Activated naive CD4-positive, alpha-beta T cell treated with anti-CD3 and anti-CD28 coated beads, Interleukin-2, amount 50 U/mL, for 24 hours (primary cell): Measurements from ENCODE around the gene SHANK2.
"Not testable (repeated sequence)": the region's sequence is repeated elsewhere in the genome, so short reads cannot be mapped to it uniquely, and the experiment has no call there.

Source experiments
- H3K27ac Mint-ChIP-seq: one replicate; pipeline ENCODE4 v1.8.0; 2021; ENCODE audit warnings: mild to moderate bottlenecking, mixed read lengths
- H3K27me3 Mint-ChIP-seq: one replicate; pipeline ENCODE4 v1.8.0; 2021; ENCODE audit warnings: mixed read lengths
- H3K36me3 Mint-ChIP-seq: one replicate; pipeline ENCODE4 v1.8.0; 2021; ENCODE audit warnings: mixed read lengths
- H3K4me1 Mint-ChIP-seq: one replicate; pipeline ENCODE4 v1.8.0; 2021; ENCODE audit warnings: mixed read lengths
- H3K4me3 Mint-ChIP-seq: one replicate; pipeline ENCODE4 v1.8.0; 2021; ENCODE audit warnings: mild to moderate bottlenecking, mixed read lengths
- H3K9me3 Mint-ChIP-seq: one replicate; pipeline ENCODE4 v1.8.0; 2021; ENCODE audit warnings: mixed read lengths

SHANK2 gene

DNA sequence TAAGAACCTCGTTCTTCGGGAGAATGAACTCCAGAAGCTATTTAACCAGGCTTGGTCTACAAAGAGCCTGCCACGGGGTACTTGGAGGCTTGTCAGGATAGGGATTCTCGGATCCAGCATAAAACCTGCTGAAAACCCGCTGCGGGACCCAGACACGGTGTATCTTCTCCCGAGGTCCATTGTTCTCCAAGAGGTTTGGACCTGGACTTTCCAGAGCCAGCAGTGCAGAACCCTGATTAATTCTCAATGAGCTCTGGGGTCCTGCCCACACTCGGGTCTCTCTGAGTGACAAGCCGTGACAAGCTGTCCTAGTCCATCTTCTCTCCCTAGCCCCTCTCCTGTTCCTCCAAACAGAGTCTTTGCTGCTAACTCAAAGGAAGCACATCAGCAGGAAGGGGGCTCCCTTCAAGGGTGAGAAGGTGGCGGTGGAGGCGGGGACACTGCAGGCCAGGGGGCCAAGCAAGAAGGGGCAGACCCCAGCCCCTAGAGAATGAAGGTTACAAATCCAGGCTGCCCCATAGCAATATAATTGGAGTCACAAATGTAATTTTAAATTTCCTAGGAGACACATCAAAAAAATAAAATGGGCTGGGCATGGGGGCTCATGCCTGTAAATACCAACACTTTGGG, 12.2 kb downstream of the SHANK2 start:
- Mint-ChIP-seq H3K27ac (no peak overlapping the region), H3K9me3 (no peaks in the 10 kb centered on the region), H3K36me3 (no peaks in the 10 kb centered on the region), H3K4me3 (no peak overlapping the region), H3K4me1 (no peaks in the 10 kb centered on the region), H3K27me3 (peaks cover 13% of the 10 kb centered on the region)

DNA sequence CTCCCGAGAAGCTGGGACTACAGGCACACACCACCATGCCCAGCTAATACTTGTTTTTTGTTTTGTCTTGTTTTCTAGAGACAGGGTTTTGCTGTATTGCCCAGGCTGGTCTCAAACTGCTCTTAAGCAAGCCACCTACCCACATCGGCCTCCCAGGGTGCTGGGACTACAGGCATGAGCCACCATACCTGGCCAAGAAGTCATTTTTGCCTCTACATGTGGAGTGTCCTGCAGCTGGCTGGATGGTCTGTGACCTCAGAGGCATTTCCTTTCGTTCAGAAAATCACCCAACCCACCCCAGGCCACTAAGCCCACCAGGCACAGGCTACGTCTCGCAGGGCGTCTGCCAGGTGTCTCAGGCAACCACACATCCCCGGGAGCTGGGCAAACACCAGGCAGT, 12.8 kb downstream of the SHANK2 start:
- no peaks in the 10 kb centered on the region for H3K9me3 Mint-ChIP-seq
- no peak overlapping the region for H3K27ac Mint-ChIP-seq
- peaks cover 13% of the 10 kb centered on the region for H3K27me3 Mint-ChIP-seq
- H3K36me3 Mint-ChIP-seq = no peaks in the 10 kb centered on the region
- no peak overlapping the region for H3K4me3 Mint-ChIP-seq
- no peaks in the 10 kb centered on the region for H3K4me1 Mint-ChIP-seq

DNA sequence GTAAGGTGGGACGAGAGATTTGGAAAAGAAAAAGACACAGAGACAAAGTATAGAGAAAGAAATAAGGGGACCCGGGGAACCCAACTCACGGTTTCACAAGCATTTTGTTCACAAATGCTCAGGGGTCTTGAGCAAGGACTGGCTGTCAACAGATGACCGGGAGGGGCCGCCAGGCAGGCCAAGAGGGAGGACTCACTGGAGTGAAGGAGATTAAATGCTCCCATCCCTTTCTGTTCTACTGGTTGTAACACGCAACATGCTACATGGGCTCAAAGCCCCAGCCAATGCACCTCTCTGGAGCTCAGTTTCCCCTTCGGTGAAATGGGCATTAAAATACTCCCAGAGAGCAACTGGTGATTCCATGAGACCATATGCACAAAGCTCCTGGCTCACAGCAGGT, 13.4 kb downstream of the SHANK2 start:
- H3K9me3 Mint-ChIP-seq = no peaks in the 10 kb centered on the region
- no peak overlapping the region for H3K4me3 Mint-ChIP-seq
- H3K27me3 Mint-ChIP-seq = peaks cover 13% of the 10 kb centered on the region
- no peaks in the 10 kb centered on the region for H3K4me1 Mint-ChIP-seq
- H3K36me3 Mint-ChIP-seq = no peaks in the 10 kb centered on the region
- H3K27ac Mint-ChIP-seq = no peak overlapping the region

DNA sequence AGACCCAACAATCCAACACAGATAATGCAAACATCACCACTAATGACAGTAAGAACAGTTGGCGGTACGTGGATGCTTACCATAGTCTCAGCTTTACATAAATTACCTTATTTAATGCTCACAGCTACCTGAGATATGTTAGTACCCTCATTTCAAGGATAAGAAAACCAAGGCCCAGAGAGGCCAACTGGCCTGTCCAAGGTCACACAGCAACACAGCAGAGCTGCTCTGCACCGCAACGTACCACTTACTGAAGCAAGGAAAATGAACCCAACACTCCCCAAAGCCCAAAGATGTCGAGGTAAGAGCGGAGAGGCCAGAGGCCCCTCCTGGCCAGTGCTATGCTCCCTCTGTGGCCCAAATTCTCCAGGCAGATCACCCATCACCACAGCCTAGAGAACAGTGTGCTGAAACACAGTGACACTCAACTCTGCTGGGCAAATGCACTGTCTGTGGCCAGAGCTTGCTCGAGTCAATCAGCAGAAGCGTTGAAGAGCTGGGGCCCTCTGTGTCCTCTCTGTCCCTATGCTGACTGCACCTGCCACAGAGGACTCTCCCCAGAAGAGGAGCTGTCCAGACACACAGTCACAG, 14.0 kb downstream of the SHANK2 start:
- no peaks in the 10 kb centered on the region for H3K36me3 Mint-ChIP-seq
- no peak overlapping the region for H3K4me3 Mint-ChIP-seq
- no peaks in the 10 kb centered on the region for H3K9me3 Mint-ChIP-seq
- no peak overlapping the region for H3K27ac Mint-ChIP-seq
- H3K4me1 Mint-ChIP-seq = no peaks in the 10 kb centered on the region
- H3K27me3 Mint-ChIP-seq = peaks cover 13% of the 10 kb centered on the region

DNA sequence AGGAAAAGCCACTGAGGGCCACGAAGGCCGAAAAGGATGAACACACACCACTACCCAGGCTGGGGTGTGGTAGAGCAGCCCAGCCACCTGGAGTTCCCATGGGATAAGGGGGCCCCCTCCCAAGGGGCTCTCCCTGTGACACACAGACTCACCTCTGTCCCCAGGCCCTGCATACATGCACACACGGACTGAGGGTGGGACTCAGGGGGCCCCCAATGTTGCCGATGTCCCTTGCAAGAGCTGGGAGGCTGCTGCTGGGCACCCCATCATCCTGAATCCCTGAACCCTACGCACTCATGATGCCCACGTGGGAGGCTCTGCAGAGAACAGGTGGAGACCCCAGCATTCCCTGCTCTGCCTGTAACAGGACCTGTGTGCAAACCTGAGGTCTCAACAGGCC, 14.5 kb downstream of the SHANK2 start:
- Mint-ChIP-seq H3K4me3 (no peak overlapping the region), H3K4me1 (no peaks in the 10 kb centered on the region), H3K27ac (no peak overlapping the region), H3K27me3 (peaks cover 16% of the 10 kb centered on the region), H3K36me3 (no peaks in the 10 kb centered on the region), H3K9me3 (no peaks in the 10 kb centered on the region)

DNA sequence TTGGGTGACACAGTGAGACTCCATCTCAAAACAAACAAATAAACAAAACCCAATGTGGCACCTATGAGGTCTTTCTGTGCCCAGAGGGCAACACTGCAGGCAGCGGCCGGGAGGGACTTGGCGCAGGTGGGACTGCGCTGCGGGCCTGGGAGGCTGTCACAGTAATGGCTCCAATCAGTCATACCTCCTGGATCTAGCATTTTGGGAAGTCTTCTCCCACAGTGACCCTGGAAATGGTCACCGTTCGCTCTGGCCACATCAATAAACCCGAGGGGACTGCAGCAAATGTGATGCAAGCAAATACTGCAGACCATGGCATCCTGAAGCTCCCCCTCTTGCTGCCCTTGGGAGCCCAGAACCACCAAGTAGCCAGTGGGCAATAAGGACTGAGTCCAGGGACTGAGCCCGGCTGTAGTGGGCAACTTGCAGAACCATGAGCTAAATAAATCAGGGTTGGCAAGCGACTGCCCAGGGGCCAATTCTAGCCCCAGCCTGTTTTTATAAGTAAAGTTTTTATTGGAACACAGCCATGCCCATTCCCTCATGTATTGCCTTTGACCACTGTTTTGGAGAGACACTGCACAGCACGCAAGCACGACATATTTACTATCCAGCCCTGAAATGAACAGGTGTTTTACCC, 15.4 kb downstream of the SHANK2 start:
- H3K36me3 Mint-ChIP-seq = no peaks in the 10 kb centered on the region
- H3K9me3 Mint-ChIP-seq = no peaks in the 10 kb centered on the region
- H3K4me1 Mint-ChIP-seq = no peaks in the 10 kb centered on the region
- peaks cover 14% of the 10 kb centered on the region for H3K27me3 Mint-ChIP-seq
- H3K4me3 Mint-ChIP-seq = no peak overlapping the region
- no peak overlapping the region for H3K27ac Mint-ChIP-seq

DNA sequence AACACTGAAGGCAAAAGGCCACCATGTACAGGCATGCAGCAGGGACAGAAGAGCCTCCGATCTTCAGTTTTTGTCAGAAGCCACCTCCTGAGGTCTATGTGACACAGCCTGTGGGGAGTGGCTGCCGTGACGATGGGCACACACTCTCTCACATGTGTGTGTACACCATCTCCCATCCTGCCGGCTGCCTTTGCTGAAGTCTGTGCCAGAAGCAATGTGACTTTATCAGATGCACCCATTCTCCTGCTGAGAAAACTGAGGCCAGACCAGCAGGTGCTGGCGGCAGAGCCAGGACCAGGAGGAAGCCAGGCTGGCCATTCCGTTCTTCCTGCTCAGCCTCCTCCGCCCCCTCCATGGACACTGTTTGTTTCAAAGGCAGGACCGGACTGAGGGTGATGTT, 16.7 kb downstream of the SHANK2 start:
- H3K9me3 Mint-ChIP-seq = no peaks in the 10 kb centered on the region
- H3K27me3 Mint-ChIP-seq = peaks cover 10% of the 10 kb centered on the region
- H3K4me1 Mint-ChIP-seq = no peaks in the 10 kb centered on the region
- no peaks in the 10 kb centered on the region for H3K36me3 Mint-ChIP-seq
- H3K27ac Mint-ChIP-seq = no peak overlapping the region
- no peak overlapping the region for H3K4me3 Mint-ChIP-seq

DNA sequence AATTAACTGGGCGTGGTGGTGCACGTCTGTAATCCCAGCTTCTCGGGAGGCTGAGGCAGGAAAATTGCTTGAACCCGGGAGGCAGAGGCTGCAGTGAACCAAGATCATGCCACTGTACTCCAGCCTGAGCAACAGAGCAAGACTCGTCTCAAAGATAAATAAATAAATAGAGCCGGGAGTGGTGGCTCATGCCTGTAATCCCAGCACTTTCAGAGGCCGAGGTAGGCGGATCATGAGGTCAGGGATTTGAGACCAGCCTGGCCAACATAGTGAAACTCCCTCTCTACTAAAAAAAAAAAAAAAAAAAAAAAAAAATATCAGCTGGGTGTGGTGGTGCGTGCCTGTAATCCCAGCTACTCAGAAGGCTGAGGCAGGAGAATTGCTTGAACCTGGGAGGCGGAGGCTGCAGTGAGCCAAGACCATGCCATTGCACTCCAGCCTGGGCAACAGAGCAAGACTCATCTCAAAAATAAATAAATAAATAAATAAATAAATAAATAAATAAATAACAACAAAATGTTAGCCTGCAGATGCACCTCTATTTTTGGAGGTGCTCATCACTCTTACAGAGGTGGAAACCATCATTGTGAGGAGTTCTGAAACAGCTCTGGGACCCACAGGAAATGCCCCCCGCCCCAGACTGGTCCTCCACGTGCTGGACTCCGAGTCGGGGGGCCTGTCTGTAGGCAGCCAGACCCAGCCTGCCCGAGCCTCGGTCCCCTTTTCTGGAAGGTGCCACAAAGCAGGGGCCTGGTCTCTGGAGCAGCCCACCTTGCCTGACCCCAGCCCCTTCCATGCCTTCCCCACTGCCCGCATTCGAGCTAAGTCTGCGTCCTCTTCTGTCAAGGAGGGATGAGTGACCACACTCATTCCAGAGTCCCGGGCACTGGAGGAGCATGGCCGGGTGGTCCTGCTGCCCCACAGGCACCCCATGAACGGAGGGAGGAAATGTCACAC, 18.2 kb downstream of the SHANK2 start:
- H3K27me3 Mint-ChIP-seq = peaks cover 11% of the 10 kb centered on the region
- not testable (repeated sequence) for H3K9me3 Mint-ChIP-seq, H3K4me1 Mint-ChIP-seq, H3K27ac Mint-ChIP-seq, H3K4me3 Mint-ChIP-seq, H3K36me3 Mint-ChIP-seq

DNA sequence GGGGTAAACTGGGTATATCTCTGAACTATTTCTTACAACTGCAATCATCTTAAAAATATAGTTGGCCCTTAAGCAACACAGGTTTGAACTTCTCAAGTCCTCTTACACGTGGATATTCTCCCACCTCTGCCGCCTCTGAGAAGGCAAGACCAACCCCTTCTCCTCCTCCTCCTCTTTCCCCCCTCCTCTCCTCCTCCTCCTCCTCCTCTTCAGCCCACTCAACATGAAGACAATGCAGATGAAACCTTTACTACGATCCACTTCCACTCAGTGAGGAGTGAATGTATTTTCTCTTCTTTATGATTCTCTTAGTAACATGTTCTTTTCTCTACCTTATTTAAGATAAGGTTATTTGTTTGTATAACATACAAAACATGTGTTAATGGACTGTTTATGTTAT, 20.0 kb downstream of the SHANK2 start:
- Mint-ChIP-seq H3K27me3 (peaks cover 12% of the 10 kb centered on the region), H3K4me1 (no peaks in the 10 kb centered on the region), H3K9me3 (peaks cover 9% of the 10 kb centered on the region), H3K27ac (no peak overlapping the region), H3K36me3 (peaks cover 1% of the 10 kb centered on the region), H3K4me3 (no peak overlapping the region)

DNA sequence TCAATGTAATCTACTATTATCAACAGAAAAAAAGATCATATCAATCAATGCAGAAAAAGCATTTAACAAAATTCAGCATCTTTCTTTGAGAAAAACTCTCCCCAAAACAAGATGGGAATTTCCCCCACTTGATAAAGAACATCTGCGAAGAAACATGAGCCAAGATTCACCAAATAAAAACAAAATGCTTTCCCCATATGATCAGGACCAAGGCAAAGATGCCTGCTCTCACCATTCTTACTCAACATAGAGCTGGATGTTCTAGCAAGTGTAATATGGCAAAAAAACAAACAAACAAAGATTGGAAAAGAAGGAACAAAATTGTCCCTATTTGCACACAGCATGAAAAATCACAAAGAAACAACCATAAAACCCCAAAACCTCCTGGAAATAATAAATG, 23.4 kb downstream of the SHANK2 start:
- Mint-ChIP-seq H3K27me3 (peaks cover 13% of the 10 kb centered on the region), H3K27ac (no peak overlapping the region), H3K36me3 (peaks cover 4% of the 10 kb centered on the region), H3K9me3 (peaks cover 20% of the 10 kb centered on the region), H3K4me1 (no peaks in the 10 kb centered on the region), H3K4me3 (no peak overlapping the region)

DNA sequence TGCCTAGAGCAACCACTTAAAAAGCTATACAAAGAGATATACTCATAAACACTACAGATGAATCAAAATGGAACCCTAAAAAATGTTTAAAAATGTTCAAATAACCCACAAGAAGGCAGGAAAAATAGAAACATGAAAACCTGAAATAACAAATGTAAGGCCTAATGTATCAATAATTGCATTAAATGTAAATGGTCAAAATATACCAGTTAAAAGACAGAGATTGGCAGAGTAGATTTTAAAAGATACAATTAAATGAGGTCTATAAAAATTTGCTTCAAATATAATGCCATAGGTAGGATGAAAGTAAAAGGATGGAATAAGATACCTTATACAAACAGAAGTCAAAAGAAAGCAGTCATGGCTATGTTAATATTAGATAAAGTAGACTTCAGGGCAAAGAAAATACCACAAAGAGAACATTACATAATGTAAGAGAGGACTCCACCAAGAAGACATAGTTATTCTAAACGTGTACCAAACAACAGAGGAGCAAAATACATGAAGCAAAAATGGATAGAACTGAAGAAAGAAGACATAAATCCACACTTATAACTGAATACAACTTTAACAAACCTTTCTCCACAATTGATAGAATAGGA, 25.2 kb downstream of the SHANK2 start:
- Mint-ChIP-seq H3K36me3 (peaks cover 4% of the 10 kb centered on the region), H3K27ac (no peak overlapping the region)

DNA sequence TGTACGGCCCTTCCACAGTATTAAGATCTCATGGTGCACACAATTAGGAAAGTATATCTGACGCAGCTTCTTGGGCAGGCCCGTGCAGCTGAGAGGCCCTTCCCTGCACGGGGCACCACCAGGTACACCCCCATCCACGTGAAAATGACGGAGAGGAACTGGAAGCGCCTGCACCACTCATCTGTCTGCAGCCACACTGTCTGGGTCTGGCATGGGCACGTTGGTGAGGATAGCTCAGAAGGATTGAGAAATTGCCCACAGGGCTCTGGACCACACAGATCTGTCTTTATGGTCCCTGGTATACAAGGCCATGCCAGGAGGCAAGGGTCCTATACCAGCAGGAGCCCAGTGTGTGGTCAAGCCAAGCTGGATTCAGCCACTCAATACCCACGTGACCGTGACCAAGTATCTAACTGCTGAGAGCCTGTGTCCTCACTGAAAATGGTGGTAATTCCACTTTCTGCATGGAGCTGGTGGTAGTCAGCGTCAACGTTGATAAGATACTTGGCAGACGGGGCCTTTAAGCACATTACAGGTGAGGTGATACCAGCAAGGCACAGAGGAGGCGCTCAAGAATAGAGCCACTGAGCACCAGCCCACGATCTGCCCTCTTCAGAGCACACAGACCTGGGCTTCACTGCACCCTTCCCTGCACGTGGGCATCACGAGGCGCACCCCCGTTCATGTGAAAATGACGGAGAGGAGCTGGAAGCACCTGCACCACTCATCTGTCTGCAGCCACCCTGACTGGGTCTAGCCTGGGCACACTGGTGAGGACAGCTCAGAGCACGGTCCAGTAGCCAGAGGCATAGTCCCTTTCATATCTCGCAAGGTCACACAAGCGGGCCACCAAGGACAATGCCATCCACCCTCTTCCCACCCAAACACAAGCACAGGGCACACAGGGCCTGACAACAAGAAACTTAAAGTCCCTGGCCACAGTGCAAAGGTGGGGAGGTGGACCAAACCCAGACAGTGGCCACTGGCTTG, 28.4 kb downstream of the SHANK2 start:
- peaks cover 4% of the 10 kb centered on the region for H3K36me3 Mint-ChIP-seq

More for the DNA sequence above, 25.2 kb downstream of the SHANK2 start:
- H3K27me3 Mint-ChIP-seq = peaks cover 11% of the 10 kb centered on the region
- no peaks in the 10 kb centered on the region for H3K4me1 Mint-ChIP-seq
- peaks cover 20% of the 10 kb centered on the region for H3K9me3 Mint-ChIP-seq
- H3K4me3 Mint-ChIP-seq = no peak overlapping the region

DNA sequence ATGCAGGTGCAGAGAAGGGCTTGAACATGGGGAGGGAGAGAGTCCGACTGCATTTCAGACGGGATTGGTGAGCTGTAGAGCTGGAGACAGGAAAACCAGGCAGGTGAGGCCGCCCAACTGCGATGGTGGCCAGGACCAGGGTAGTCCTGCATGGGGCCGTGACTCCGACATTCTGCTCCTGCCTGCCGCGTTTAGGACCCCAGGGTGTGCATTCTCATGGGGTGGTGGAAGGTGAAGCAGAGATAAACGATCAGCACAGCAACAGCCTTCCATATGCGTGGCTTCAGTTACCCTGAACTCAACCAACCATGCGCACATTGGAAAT, 29.3 kb downstream of the SHANK2 start:
- no peak overlapping the region for H3K4me3 Mint-ChIP-seq
- H3K27me3 Mint-ChIP-seq = peaks cover 8% of the 10 kb centered on the region
- H3K36me3 Mint-ChIP-seq = peaks cover 4% of the 10 kb centered on the region
- H3K27ac Mint-ChIP-seq = no peak overlapping the region
- peaks cover 18% of the 10 kb centered on the region for H3K9me3 Mint-ChIP-seq
- no peaks in the 10 kb centered on the region for H3K4me1 Mint-ChIP-seq

More for the DNA sequence above, 28.4 kb downstream of the SHANK2 start:
- H3K9me3 Mint-ChIP-seq = peaks cover 20% of the 10 kb centered on the region
- H3K4me1 Mint-ChIP-seq = no peaks in the 10 kb centered on the region
- H3K4me3 Mint-ChIP-seq = no peak overlapping the region
- peaks cover 10% of the 10 kb centered on the region for H3K27me3 Mint-ChIP-seq
- H3K27ac Mint-ChIP-seq = no peak overlapping the region

DNA sequence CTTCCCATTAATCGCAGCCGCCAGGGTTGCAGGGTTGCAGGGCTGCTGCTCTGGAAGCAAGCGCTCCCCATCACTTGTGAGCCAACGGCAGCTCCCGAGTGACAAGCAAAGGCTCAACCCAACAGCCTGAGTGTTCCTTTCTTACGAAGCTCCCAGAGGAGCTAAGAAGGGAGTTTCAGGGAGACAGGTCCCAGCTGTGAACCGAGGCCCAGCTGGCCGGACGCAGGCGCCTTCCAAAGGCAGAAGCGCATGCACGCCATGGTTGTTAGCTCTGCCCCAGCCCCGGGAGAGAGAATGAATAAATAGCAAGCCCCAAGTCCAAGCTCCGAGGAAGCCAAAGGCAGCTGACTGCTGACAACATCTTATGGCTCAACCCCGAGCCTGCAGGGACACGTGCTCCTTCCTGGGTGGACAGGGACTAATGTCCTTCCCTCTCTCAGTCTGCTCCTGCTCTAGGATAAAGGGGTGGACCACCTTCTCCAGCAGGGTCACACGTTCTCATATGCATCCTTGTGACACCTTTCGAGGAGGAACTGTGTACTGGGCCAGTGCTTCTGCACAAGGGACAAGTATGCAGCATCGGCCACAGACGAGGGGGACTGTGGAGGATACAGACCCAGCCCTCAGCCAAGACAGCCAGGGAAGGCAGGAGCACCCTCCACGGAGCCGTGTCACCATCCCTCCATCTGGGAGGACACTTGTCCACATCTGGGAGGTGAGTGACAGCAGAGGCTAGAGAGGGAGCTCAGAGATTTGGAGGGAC, 29.9 kb downstream of the SHANK2 start:
- H3K4me3 Mint-ChIP-seq = no peak overlapping the region
- peaks cover 5% of the 10 kb centered on the region for H3K27me3 Mint-ChIP-seq
- H3K36me3 Mint-ChIP-seq = peaks cover 4% of the 10 kb centered on the region
- H3K9me3 Mint-ChIP-seq = peaks cover 13% of the 10 kb centered on the region
- H3K27ac Mint-ChIP-seq = peak overlapping the region; percentile 23
- H3K4me1 Mint-ChIP-seq = no peaks in the 10 kb centered on the region
